Neural crest cell (in vitro differentiated cells): ENCODE results near the gene SDK1. TPM values are rescaled to one million over a fixed set of nuclear protein-coding genes. Genes with fewer than 3 reads are reported as not detected.

ENCODE experiments used
- DNase-seq: peaks from one replicate; pipeline ENCODE4 v3.0.0; 2021; ENCODE audit warnings: low read depth, mixed read lengths, low spot score
- H3K27ac Mint-ChIP-seq: one replicate; pipeline ENCODE4 v1.8.0; 2021; ENCODE audit warnings: mild to moderate bottlenecking, mixed read lengths; ENCODE audit not compliant: unreplicated experiment
- H3K27me3 Mint-ChIP-seq: 2 replicates; pipeline ENCODE4 v1.8.0; 2021; ENCODE audit warnings: low read depth, mild to moderate bottlenecking, mixed read lengths
- H3K36me3 Mint-ChIP-seq: 2 replicates; pipeline ENCODE4 v1.8.0; 2021; ENCODE audit warnings: low read depth, mild to moderate bottlenecking, mixed read lengths
- H3K4me1 Mint-ChIP-seq: 2 replicates; pipeline ENCODE4 v1.8.0; 2021; ENCODE audit warnings: mixed read lengths
- H3K4me3 Mint-ChIP-seq: one replicate; pipeline ENCODE4 v1.8.0; 2021; ENCODE audit warnings: mild to moderate bottlenecking, mixed read lengths
- H3K9me3 Mint-ChIP-seq: 2 replicates; pipeline ENCODE4 v1.8.0; 2021; ENCODE audit warnings: mixed read lengths
- CTCF ChIP-seq: fragments of 200-600 bp; sonication (generic); conservative IDR thresholded peaks from 2 replicates; pipeline ENCODE4 v1.5.0; 2021; ENCODE audit warnings: antibody characterized with exemption, mild to moderate bottlenecking
- total RNA-seq: library from RNA; stranded (reverse); gene quantifications from 2 replicates; pipeline ENCODE4 v1.2.1, GENCODE V29; 2021

The SDK1 gene
- total RNA-seq, 1 donor from 2014 or later, result 11.6 TPM

- no peaks in the 10 kb centered on the region for H3K27me3 Mint-ChIP-seq
- TF ChIP-seq CTCF, result no peak
- no peaks in the 10 kb centered on the region for H3K9me3 Mint-ChIP-seq
- DNase-seq, result no peak
- H3K27ac Mint-ChIP-seq, result no peak overlapping the region
- H3K36me3 Mint-ChIP-seq, result no peaks in the 10 kb centered on the region
- no peak overlapping the region for H3K4me3 Mint-ChIP-seq
- no peaks in the 10 kb centered on the region for H3K4me1 Mint-ChIP-seq
These were observed 11.1 kb upstream of the SDK1 start for GRCh38 chr7:3289996-3290395.

GRCh38 chr7:3292694-3293093 is 8.4 kb upstream of the SDK1 start:
- H3K36me3 Mint-ChIP-seq, result no peaks in the 10 kb centered on the region
- H3K4me1 Mint-ChIP-seq, result no peaks in the 10 kb centered on the region
- no peaks in the 10 kb centered on the region for H3K9me3 Mint-ChIP-seq
- no peak for TF ChIP-seq CTCF
- no peak overlapping the region for H3K27ac Mint-ChIP-seq
- H3K4me3 Mint-ChIP-seq, result no peak overlapping the region
- H3K27me3 Mint-ChIP-seq, result no peaks in the 10 kb centered on the region
- DNase-seq, result no peak

GRCh38 chr7:3294432-3295100 is 6.5 kb upstream of the SDK1 start:
- no peak for DNase-seq
- H3K27ac Mint-ChIP-seq, result no peak overlapping the region
- peaks cover 6% of the 10 kb centered on the region for H3K27me3 Mint-ChIP-seq
- no peak for TF ChIP-seq CTCF
- H3K9me3 Mint-ChIP-seq, result no peaks in the 10 kb centered on the region
- no peaks in the 10 kb centered on the region for H3K4me1 Mint-ChIP-seq
- no peaks in the 10 kb centered on the region for H3K36me3 Mint-ChIP-seq
- no peak overlapping the region for H3K4me3 Mint-ChIP-seq

- TF ChIP-seq CTCF, result no peak
These were observed 3.8 kb upstream of the SDK1 start for GRCh38 chr7:3297105-3297819.

GRCh38 chr7:3300221-3300650 is 816 bp upstream of the SDK1 start:
- Mint-ChIP-seq H3K4me1 (peaks cover 17% of the 10 kb centered on the region), H3K36me3 (no peaks in the 10 kb centered on the region), H3K9me3 (no peaks in the 10 kb centered on the region), H3K27me3 (peaks cover 32% of the 10 kb centered on the region), H3K4me3 (peak overlapping the region; percentile 83), H3K27ac (no peak overlapping the region)
- TF ChIP-seq CTCF, result no peak
- DNase-seq, result no peak

More at GRCh38 chr7:3297105-3297819, 3.8 kb upstream of the SDK1 start:
- Mint-ChIP-seq H3K27ac (no peak overlapping the region), H3K36me3 (no peaks in the 10 kb centered on the region), H3K4me3 (no peak overlapping the region), H3K4me1 (peaks cover 8% of the 10 kb centered on the region), H3K27me3 (peaks cover 17% of the 10 kb centered on the region), H3K9me3 (no peaks in the 10 kb centered on the region)
- no peak for DNase-seq
